GM21737 (cell line): Measurements from ENCODE around the gene IFT25.
A peak's percentile ranks its signal among the peaks of the same experiment; 100 is the strongest.
"Not testable (repeated sequence)": the region's sequence is repeated elsewhere in the genome, so short reads cannot be mapped to it uniquely, and the experiment has no call there.

Experiments used
- ATAC-seq: cut with Tn5 transposase; IDR thresholded peaks from one replicate; pipeline ENCODE4 v1.9.1; 2021; ENCODE audit warnings: mild to moderate bottlenecking, moderate library complexity; ENCODE audit not compliant: unreplicated experiment

Gene IFT25

DNA sequence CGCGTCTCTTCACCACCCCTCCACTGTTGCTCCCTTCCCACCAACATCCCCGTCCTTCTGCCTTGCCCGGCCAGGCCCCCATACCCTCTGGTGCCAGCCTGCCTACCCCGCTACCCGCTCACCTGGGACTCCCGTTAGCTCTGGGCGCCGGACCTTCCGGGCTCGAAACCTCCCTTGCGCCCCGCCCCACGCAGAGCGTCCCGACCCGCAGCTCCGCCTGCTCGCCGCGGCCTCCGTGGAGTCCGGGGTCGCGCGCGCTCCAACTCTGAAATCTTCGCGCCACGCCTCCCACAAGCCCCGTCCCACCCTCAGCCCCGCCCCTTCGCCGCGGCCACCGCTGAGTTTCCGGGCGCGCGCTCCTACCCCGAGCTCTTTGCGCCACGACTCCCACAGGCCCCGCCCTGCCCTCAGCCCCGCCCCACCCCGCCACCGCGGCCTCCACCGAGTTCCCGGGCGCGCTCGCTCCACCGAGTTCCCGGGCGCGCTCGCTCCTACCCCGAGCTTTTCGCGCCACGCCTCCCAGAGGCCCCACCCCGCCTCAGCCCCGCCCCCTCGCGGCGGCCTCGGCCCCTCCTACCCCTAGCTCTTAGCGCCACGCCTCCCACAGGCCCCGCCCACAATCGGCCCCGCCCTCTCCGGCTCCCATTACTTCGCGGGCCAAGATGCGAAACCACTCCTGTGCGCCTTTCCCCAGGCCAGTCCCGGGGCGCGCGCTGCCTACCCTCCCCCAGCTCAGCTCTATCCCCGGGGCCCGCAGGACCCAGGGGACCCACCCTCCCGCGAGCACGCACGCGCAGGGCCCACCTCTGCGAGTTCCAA, at the start of gene IFT25:
Gene IFT25 (minus strand): TSS at position 267 of the 819 bp plus-strand sequence. CDS start 5,617 bp downstream, outside the sequence.
- peak; percentile 68 for ATAC-seq

GRCh38 chr1:53994516-53994915, 49.0 kb upstream of the IFT25 start:
- ATAC-seq, result not testable (repeated sequence)

DNA sequence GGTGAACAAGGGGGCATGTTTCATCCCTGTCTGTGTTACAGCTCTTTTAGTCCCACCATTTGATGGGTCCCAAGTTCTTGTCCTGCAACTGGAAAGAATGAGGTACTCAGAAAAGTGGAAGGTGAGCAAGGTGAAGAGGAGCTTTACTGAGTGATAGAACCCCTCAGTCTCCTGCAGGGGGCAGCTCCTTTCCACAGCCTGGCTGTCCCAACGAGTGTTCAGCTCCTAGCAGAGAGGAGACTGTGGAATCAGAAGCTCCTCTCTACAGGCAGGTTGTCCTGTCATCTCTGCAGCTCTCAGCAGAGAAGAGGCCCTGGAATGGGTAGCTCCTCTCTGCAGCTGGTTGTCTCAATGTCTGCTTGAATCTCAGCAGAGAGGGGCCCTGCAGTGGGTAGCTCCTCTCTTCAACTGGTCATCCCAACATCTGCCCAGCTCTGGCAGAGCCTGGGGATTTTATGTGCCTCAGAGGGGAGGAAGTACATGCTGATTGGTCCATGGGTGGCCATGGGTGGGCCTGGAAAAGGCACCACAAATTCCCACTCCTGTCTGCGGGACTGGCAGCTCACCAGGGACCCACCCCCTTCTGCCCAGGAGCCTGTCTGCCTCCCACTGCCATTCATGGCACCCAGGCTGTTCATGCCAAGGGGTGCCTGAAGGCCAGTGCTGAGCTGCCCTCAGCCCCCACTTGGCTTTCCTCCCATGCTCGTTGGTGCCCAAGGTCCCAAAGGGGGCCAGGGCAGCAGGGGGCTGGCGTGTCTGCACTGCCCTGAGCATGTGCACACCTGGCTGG, 46.8 kb upstream of the IFT25 start:
- ATAC-seq, result no peak

DNA sequence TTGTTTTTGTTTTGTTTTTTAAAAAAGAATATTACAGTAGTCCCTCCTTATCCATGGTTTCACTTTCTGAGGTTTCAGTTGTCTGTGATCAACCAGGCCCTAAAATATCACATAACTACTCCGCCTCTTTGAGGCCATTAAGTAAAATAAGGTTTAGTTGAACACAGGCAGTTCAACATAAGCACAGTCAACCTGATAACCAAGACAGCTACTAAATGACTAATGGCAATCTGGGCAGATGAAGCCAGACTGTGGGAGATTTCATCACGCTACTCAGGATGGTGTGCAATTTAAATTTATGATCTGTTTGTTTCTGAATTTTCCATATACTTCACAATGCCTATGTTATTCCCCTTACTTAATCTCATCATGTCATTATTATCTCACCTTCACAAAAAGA, 42.4 kb upstream of the IFT25 start:
- no peak for ATAC-seq

DNA sequence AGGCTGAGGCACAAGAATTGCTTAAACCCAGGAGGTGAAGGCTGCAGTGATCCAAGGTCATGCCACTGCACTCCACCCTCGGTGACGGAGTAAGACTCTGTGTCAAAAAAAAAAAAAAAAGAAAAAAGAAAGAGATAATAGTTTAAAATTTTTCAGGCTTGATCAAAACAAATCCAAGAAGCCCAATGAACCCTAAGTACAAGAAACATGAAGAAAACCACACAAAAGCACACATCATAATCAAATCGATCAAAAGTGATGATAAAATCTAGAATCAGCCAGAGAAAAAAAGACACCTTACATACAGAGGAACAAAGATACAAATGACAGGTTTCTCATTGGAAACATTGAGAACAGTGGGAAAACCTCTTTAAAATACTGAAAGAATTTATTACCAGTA, 41.0 kb upstream of the IFT25 start:
- ATAC-seq, result no peak

DNA sequence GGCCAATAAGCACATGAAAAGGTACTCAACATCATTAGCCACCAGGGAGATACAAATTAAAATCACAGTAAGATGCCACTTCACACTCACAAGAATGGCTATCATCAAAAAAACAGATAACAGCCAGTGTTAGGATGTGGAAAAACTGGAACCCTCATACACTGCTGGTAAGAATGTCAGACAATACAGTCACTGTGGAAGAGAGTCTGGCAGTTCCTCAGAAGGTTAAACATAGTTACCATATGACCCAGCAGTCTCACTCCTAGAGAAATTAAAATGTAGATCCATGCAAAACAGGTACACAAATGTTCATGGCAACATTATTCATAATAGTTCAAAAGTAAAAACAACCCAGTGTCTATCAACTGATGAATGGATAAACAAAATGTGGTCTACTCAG, 39.2 kb upstream of the IFT25 start:
- no peak for ATAC-seq

- no peak for ATAC-seq
Measured at GRCh38 chr1:53982763-53983104, 37.2 kb upstream of the IFT25 start.

GRCh38 chr1:53982034-53982762, 36.7 kb upstream of the IFT25 start:
- ATAC-seq, result no peak

GRCh38 chr1:53981220-53981619, 35.7 kb upstream of the IFT25 start:
- no peak for ATAC-seq

DNA sequence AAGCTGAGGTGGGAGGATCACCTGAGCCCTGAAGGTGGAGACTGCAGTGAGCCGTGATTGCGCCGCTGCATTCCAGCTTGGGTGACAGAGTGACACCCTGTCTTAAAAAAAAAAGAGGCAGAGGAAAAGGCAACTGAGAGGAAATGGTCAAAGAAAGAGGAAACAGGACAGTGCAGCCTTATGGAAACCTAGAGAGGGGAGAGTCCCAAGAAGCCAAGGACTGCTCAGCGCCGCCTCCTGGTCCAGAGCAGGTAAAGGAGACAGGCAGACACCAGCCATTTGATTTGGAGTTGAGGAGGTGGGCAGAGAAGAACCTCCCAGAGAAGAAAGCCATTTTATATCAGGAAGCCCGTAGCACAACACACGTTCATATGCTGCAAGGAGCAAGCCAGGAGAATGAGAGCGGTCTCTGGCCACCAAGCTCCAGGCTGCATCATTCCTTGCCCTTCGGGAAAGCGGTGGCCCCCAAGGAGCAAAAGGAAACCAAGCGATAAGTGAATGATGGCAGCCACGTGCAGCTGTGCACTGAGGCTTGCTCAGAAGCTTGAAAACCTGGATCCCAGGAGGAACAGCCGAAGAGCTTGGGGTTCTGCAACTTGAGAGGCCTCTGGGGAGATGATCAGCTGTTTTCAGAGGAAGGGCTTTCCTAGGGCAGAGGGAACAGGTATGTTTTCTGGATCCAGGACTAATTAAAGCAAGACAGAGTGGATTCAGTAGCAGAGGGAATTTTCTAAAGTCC, 34.4 kb upstream of the IFT25 start:
- no peak for ATAC-seq

- ATAC-seq, result no peak
Measured at GRCh38 chr1:53975861-53976260, 30.4 kb upstream of the IFT25 start.

- no peak for ATAC-seq
Measured at GRCh38 chr1:53971718-53972117, 26.2 kb upstream of the IFT25 start.

DNA sequence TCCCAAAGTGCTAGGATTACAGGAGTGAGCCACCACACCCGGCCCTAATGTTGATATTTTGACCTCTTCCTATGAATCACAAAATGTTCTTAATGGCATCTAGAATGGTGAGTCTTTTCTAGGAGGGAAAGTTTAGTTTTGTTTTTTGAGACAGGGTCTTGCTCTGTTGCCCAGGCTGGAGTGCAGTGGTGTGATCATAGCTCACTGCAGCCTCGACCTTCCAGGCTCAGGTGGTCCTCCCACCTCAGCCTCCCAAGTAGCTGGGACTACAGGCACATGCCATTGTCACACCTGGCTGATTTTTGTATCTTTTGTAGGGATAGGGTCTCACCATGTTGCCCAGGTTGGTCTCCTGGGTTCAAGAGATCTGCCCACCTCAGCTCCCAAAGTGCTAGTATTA, 23.8 kb upstream of the IFT25 start:
- not testable (repeated sequence) for ATAC-seq

- no peak for ATAC-seq
Measured at GRCh38 chr1:53968125-53968513, 22.6 kb upstream of the IFT25 start.

- no peak for ATAC-seq
Measured at GRCh38 chr1:53967409-53968124, 22.1 kb upstream of the IFT25 start.

DNA sequence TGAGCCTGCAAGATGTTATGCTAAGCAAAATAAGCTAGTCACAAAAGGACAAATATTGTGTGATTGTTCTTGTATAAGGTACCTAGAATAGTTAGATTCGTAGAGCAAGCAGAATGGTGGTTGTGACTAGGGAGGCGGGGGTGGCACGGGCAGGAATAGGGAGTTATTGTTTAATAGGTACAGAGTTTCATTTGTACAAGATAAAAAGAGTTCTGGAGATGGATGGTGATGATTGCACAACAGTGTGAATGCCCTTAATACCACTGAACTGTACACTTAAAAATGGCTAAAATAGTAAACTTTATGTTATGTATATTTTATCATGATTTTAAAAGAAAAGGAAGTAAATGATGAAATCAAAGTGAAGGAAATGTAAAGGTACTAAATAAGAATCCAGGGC, 21.3 kb upstream of the IFT25 start:
- no peak for ATAC-seq

DNA sequence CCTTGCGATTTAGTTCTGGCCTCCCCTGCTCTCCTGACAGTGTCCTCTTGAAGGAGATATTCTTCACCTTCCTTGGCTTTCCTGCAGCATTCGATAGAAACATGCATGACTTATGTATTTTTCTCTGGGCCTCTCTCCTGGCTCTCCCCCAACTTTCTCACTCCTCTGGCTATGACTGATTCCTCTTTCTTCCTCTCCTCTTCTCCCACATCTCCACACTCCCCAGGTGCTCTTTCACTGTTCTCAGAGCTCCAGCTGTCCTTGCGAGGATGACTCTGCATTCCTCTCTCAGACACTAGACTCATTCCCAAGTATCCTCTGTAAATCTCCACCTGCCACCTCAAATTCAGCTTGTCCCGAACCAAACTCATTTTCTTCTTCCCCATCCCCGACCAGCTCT, 18.6 kb upstream of the IFT25 start:
- no peak for ATAC-seq

GRCh38 chr1:53963460-53963859, 18.0 kb upstream of the IFT25 start:
- ATAC-seq, result no peak

- no peak for ATAC-seq
Measured at GRCh38 chr1:53962395-53962794, 16.9 kb upstream of the IFT25 start.

DNA sequence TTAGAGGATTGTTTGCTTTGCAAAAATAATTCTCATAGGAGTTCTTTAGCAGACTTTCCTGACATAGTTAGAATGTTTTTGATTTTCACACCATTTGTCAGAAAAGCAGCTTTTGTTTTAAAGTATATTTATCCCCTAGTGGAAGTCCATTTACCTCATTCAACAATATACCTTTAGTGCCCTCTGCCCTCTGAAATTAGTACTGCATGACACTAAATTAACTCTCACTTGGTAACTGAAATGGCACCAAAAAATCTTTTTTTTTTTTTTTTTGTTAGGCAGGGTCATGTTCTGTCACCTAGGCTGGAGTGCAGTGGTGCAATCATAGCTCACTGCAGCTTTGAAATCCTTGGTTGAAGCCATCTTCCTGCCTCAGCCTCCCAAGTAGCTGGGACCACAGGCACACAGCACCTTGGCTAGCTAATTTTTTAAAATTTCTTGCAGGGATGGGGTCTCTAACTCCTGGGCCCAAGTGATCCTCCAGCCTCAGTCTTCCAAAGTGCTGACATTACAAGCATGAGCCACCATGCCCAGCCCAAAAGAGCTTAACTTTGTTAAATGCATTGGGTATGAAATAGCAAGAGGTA, 14.3 kb upstream of the IFT25 start:
- ATAC-seq, result no peak
